ENCODE results near the gene CHMP6.

The CHMP6 gene

GRCh38 chr17:80992077-80992947 lies 671 bp downstream of the CHMP6 start:
- no peak for DNase-seq (ENCODE audit: low read depth)

GRCh38 chr17:80992948-80993624 lies 1.4 kb downstream of the CHMP6 start:
- DNase-seq (ENCODE audit: low read depth): no peak

DNA sequence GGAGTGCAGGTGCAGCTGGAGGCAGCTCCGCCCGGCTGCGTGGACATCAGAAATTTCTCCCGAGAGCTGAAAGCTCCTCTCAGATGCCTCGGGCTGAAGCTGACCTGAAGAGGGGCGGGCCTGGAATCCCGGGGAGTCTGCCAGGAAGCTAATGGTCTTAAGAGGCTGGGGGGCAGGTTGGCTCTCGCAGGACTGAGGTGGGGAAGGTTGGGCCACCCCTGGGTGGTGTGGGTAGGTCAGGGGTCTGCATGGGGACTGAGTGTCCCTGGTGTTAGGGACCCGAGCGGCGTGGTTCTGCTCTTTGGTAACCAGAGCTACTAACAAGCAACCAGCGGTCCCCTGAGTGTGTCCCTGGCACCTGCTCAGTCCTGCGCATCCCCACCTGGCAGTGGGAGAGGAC lies 3.5 kb downstream of the CHMP6 start:
- no peak for DNase-seq (ENCODE audit: low read depth)

DNA sequence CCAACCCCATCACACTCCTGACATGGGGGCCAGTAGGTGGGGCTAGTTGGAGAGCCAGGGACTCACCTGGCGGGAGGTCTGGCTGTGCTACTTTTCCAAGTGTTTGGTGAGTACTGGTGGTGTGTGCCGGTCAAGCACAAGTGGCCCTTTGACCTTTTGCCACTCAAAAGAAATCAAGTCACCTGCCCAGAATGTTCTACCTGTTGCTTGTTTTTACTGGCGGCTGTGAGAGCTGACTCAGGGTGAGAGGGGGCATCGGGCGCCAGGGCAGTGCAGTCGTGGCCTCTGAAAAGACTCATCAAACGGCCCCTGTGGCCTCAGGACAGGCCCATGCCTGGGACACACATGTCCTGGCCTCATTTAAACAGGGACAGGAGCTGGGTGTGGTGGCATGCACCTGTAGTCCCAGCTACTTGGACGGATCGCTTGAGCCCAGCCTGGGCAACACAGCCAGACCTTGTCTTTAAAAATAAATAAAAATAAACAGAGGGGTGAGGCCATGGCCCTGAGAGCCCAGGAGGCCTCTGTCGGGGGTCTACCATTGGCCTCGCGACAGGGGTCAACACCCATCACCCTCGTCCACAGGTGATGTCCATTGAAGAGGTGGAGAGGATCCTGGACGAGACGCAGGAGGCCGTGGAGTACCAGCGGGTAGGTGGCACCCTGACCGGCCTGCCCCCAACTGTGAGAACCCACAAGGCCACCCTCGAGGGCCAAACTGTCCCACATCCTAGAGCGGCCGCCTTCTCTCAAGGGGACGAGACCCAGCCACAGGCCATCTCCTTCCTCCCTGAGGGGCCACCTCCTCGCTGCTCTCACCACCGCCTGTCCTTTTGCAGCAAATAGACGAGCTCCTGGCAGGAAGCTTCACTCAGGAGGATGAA lies 5.0 kb downstream of the CHMP6 start:
- no peak for DNase-seq (ENCODE audit: low read depth)

- DNase-seq (ENCODE audit: low read depth): no peak
Measured at GRCh38 chr17:80997424-80998117, 5.9 kb downstream of the CHMP6 start.

DNA sequence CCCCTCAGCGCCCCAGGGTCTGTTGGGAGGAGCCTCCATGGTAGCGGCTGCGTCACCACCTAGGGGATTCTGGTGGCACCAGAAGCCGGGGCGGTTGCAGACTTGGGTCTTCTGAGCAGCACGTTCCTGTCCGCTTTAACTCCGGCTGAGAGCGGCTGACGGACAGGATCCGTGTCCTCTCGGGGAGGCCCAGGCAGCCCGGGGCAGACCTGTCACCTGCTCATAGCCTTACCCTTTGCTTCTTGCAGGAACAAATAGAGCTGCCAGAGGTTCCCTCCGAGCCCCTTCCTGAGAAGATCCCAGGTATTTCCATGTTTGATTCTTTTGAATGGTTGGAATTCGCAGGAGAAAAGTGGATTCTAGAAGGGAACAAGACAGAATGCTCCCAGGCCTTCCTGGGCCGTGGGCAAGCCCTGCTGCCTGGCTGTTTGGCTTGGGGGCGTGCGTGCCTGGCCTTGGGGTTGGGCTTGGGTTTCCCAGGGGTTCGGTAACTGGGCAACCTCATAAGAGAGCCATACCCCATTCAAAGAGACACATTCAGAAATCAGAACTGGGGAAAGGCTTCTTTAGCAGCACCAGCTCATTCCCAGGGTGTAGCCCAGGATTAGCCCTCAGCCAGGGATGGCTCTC lies 6.6 kb downstream of the CHMP6 start:
- no peak for DNase-seq (ENCODE audit: low read depth)

DNA sequence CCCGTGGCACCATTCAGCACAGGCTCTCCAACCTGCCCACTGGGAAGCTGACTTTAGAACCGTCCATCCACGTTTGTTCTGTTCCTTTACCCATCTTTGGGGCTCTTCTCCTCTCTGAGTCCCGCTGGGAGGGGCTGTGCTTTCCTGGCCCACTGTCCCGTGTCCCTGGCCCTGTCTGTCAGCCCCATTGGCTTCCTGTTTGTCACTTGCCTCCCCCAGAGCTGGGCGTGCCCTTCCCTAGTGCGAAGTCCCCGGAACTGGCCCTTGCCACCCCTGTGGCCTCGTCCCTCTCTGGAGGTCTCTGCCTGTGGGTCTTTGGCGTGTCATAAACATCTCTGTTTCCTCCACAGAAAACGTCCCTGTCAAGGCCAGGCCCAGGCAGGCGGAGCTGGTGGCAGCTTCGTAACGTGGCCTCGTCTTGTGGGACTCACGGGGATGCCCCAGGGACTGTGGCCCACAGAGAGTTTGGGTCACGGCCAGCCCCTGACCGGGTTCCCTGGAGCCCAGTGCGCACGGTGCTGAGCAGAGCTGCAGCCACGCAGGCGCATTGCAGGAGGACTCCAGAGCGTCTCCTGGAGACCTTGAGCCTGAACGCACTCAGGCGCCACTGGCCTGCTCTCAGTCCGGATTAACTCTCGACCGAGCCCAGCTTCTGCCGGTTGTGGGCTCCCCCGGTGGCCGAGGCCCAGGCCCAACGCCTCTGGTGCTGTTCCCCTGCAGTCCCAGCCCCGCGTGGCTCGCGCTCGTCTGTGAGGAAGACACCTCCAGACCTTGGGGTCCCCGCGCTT lies 7.3 kb downstream of the CHMP6 start:
- DNase-seq (ENCODE audit: low read depth): no peak

DNA sequence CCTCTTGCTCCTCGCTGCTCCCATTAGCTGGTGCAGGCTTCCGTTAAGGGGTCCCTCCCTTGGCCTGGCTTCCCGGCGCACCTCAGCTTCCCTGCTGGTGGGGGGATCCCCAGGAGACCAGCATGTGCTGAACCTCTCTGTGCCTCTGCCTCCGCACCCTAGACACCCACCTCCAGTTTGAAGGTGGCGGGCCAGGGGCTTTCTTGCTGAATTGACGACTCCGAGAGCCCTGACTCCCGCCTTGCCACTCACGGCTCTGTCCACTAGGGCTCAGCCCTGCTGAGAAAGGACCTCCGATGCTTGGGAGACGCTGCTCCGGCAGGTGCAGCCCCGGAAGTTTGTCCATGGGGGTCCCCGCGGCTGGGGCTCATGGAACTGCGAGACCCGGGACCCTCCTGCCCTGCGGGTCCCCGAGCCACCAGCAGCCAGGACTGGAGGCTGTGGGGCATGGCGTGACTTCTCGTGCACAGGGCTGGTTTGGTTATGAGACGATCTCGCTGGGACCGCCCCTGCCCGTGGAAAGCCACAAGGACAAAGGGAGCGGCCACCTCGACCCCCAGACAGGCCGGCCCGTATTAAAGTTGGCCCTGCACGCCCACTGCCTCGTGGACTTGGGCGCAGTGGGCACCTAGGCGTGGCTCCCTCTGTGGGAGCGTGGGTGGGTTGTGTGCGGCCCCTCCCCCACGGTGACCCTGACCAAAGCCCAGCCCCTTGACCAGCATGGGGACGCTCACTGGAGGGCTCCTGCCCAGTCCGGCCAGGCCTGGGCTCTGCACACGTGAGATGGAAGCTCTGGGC lies 8.1 kb downstream of the CHMP6 start:
- no peak for DNase-seq (ENCODE audit: low read depth)

- no peak for DNase-seq (ENCODE audit: low read depth)
Measured at GRCh38 chr17:81000334-81000630, 8.6 kb downstream of the CHMP6 start.

DNA sequence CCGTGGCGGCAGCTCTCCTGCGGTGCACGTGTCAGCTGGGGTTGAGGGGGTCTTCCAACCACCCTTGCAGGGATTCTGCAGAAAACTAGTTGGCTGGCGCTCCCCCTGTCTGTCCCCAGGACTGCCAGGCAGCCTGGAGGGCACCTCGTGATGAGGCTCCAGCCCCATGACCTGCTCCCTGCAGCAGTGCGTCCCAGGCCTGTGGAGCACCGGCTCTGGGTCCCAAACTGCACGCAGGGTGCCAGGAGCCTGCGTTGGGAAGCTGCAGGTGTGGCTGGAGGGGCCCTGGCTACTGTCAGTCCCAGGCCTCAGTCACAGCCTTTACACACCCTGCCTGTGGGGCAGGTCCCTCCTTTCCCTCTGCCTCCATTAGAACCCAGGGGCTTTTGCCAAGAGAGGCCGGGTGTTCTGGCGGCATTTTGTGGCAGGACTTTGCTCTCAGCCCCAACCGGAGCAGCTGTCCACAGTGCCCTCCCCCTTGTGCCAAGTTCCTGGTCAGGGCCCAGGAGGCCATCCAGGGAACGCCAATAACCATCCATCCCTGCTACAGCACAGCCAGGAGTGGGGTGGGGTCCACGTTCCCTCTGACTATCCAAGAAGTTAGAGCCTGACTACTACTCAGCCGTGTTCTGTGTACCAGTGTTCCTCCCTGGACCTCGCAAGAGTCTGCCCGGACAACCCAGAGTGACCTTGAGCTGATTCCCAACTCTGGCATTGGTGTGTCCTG lies 9.2 kb downstream of the CHMP6 start:
- DNase-seq (ENCODE audit: low read depth): no peak

GRCh38 chr17:81002013-81002384 lies 10.4 kb downstream of the CHMP6 start:
- DNase-seq (ENCODE audit: low read depth): no peak

DNA sequence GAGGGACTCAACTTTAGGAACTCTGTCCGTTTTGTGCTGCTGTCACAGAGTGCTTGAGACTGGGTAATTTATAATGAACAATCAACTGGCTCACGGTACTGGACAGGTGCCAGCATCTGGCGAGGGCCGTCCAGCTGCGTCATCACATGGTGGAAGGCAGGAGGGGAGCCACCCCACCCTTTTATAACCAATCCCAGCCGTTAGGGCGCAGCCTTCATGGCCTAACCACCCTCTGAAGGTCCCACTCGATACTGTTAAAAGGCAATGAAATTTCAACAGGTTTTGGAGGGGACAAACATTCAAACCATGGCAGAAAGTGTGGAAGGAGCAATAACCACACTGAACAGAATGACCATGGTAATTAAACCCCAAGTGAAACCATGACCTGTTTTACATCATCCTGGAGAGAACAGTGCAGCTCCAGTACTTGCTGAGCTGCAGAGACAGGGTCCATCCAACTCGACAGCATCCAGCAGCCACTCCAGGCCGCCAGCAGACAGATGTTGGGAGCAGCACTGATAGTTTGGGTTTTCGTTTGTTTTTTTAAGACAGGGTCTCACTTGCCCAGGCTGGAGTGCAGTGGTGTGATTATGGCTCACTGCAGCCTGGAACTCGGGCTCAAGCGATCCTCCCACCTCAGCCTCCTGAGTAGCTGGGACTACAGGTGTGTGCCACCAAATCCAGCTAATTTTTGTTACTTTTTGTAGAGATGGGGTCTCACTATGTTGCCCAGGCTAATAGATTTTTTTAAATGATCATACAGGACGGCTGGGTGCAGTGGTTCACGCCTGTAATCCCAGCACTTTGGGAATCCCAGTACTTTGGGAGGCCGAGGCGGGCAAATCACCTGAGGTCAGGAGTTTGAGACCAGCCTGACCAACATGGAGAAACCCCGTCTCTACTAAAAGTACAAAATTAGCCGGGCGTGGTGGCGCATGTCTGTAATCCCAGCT lies 11.0 kb downstream of the CHMP6 start:
- DNase-seq (ENCODE audit: low read depth): no peak

DNA sequence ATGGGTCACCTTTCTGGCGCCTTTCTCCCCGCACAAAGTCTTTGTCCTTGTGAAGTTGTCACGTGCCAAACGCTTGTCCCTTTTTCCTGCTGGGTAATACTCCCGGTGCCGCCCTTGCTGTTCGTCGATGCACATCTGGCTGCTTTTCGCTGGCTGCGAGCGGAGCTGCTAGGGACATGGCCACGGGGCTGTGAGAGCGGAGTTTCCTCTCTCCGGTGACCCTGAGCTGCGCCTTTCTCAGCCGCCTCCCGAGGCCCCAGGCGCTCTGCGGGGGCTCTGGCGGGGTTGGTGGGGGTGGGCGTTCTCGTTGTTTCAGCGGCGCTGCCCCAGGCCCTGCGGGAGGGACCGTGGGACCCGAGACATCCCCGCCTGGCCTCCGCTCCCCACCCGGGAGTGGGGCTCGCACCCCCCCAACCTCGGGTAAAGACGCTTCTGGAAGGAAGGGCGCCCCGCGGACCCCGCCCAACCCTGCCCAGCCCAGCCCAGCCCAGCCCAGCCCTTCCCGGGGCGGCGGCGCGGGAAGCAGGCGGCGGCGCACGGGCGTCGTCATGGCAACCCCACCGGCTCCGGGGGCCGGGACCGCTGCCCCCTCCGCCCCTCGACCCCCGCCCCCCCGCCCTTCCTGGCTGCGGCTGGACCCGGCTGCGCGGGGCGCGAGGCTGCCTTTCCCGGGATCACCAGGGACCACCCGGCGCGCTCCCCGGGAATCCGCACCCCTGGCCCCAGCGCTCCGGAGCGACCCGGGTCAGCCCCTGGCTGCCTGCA lies 12.3 kb downstream of the CHMP6 start:
- DNase-seq (ENCODE audit: low read depth): no peak

DNA sequence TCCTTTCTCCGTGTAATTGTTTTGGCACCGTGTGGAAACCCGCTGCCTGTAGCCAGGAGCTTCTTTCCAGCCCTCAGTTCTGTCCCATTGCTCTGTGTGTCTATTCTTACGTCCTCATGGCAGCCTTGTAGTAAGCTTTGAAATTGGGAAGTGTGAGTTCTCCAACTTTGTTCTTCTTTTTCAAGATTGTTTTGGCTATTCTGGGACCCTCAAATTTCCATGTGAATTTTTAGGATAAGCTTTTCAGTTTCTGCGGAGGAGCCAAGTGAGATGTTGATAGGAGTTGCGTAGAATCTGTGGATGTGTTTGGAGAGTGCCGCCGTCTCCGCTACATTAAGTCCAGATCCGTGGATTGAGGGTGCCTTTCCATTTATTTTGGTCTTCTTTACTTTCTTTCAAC lies 15.2 kb downstream of the CHMP6 start:
- DNase-seq (ENCODE audit: low read depth): no peak

GRCh38 chr17:81008140-81008539 lies 16.5 kb downstream of the CHMP6 start:
- DNase-seq (ENCODE audit: low read depth): no peak

GRCh38 chr17:81009136-81009535 lies 17.5 kb downstream of the CHMP6 start:
- no peak for DNase-seq (ENCODE audit: low read depth)

- no peak for DNase-seq (ENCODE audit: low read depth)
Measured at GRCh38 chr17:81010935-81011334, 19.3 kb downstream of the CHMP6 start.
